NCI-H128 (cell line): ENCODE data around the gene FOXL1.

Source experiments
- DNase-seq: peaks from one replicate; lab custom pipeline; 2025; ENCODE audit not compliant: unreplicated experiment; lab: John Stamatoyannopoulos, UW

FOXL1 gene

DNA sequence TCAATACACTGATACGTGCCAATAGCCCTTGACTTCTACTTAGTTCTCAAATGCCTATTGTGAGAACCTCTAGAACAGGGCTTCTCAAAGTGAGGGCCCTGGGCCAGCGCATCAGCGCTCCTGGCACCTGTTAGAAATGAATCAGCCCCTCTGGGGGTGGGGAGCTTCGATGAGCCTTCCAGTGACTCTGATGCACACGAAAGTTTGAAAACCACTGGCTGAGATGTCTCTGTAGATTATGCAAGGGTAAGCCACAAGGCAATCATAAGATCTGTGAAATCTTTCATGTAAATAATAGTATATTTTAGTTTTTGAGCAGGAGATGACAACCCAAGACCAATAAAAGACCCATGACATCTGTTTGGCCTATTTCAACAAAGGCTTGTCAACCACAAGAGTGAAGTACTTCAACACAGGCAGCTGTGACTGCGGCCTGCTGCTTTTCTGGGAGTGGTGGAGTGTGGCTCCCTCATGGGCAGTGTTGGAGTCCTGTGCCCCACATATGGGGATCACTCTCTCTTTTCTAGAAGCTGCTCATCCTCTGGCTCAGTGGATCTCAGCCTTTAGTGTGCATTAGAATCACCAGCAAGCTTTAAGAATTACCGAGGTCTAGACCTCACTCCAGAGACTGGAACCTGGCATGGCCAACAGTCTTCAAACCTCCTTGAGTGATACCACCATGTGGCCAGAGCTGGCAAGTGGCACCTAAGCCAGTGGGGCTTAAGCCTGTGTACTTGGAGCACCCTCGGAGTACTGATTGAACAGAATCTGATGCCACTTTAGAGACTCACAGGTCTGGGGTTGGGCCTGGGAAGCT is 29.1 kb upstream of the FOXL1 start:
- DNase-seq = no peak

GRCh38 chr16:86549893-86550190 is 28.5 kb upstream of the FOXL1 start:
- DNase-seq = no peak

DNA sequence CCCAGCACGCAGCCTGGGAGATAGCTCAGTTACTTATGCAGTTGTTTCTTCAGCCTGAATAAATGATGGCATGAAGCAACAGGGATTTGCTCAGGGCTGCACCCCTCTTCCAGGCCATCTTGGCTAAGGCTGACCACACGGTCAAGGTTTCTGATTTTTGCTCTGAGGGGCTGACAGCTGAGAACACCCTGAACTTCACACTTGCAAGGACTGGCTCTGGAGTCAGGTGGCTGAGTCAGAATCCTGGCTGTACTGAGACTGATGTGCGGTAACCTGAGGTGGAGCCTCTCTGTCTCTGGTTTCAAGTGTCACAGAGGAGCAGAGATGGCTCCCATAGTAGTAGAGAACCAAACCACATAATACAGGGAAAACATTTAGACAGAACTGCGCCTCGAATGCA is 28.1 kb upstream of the FOXL1 start:
- no peak for DNase-seq

GRCh38 chr16:86553356-86553755 is 25.0 kb upstream of the FOXL1 start:
- no peak for DNase-seq

DNA sequence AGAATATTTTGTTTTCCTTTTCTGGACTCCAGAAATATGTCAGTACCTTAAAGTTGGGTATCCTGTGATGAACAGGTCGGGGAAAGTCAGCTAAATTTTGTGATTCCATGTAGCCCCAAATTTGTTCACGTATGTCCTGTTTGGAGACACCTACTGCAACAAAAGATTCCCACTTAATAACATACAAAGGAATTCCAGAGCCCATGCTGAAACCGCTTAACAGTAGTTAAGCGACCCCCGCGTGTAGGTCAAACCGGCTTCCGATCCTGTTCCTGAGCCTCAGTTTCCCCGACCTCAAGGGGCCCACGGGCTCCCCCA is 23.8 kb upstream of the FOXL1 start:
- no peak for DNase-seq

DNA sequence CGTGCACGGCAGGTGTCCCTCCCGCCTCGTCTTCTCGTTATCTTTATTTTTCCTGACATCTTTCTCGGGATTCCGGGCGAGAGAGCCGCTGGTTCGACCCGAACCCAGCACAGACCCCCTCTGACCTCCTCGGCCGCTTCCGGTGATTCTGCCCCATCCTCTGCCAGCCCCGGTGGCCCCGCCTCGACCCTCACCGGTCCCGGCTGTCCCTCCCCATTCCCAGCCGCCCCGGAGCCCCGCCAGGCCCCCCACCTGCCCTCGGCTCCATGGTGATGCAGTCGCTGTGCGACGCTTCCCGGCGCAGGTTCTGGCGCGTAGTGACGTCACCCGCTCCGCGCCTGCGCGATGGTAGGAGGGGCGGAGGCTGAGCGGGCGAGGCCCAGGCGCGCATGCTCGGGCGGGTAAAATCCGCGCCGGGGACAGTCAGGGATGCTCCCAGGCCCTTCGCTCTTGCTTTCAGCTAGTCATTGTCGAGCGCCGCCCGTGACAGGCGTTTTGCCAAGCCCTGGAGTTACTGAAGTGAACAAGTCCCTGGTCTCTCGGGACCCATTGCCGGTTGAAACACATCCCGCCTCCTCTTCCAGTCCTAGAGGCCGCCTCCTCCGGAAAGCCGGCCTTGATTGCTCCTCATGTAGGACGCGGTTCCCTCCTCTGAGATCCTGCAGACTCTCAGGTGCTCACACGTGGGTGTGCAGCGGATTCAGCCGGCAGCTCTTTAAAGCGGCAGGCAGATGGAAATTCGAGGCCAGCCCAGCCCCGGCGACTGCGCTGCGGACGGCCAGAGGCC is 23.2 kb upstream of the FOXL1 start, which contains the start of gene MTHFSD:
Gene MTHFSD (minus strand): TSS at position 319 of the 787 bp plus-strand sequence. CDS start 51 bp downstream, at position 268.
- DNase-seq = peak; percentile 80

- no peak for DNase-seq
Measured at GRCh38 chr16:86555704-86556075, 22.7 kb upstream of the FOXL1 start.

- DNase-seq = no peak
Measured at GRCh38 chr16:86556576-86556975, 21.8 kb upstream of the FOXL1 start.

DNA sequence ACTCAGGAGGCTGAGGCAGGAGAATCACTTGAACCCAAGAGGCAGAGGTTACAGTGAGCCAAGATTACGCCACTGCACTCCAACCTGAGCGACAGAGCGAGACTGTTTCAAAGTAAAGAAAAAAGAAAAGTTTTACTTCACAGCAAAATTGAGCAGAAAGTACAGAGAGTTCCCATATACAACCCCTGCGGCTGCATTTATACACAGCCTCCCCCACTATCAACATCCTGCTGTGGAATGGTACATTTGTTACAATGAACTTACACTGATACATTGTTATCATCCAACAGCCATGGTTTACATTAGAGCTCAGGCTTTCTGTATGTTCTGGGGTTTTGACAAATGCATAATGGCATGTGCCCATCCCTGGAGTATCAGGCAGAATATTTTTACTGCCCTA is 20.8 kb upstream of the FOXL1 start:
- DNase-seq = no peak

DNA sequence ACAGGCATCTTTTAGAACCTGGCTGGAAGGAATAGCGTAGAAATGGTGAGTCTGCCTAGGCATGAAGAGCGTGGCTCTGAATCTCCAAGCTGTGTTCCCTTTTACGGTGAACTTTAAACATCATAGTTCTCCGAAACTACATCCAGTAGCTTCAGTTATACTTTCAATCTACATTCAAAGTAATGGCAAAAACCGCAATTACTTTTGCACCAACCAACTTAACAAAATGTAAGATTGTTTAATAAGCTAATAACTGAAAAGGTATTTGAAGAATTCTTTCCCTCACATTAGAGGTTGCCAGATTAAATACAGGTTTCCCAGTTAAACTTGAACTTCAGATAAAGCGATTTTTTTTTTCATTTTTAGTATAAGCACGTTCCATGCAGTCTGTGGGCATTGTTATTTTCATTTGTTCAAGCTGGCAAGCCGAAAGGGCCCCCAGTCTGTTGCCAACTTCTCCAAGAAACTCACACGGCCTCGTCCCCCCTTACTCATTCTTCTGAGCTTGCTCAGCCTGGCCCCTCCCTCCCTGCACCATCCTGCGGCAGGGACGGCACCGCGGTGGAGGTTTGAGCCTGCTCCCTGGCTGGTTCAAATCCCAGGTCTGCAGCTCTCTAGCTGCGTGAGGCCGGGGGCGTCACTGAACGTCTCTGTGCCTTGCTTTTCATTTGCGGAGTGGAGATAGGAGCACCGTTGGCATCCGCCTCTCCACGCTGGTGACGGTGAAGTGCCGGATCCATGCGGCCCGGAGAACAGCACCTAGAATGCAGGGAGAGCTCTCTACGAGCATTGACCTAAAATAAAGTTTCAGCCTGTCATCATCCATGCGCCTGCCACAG is 19.8 kb upstream of the FOXL1 start:
- DNase-seq = no peak

- DNase-seq = no peak
Measured at GRCh38 chr16:86559802-86560305, 18.5 kb upstream of the FOXL1 start.

- DNase-seq = no peak
Measured at GRCh38 chr16:86562356-86562755, 16.0 kb upstream of the FOXL1 start.

DNA sequence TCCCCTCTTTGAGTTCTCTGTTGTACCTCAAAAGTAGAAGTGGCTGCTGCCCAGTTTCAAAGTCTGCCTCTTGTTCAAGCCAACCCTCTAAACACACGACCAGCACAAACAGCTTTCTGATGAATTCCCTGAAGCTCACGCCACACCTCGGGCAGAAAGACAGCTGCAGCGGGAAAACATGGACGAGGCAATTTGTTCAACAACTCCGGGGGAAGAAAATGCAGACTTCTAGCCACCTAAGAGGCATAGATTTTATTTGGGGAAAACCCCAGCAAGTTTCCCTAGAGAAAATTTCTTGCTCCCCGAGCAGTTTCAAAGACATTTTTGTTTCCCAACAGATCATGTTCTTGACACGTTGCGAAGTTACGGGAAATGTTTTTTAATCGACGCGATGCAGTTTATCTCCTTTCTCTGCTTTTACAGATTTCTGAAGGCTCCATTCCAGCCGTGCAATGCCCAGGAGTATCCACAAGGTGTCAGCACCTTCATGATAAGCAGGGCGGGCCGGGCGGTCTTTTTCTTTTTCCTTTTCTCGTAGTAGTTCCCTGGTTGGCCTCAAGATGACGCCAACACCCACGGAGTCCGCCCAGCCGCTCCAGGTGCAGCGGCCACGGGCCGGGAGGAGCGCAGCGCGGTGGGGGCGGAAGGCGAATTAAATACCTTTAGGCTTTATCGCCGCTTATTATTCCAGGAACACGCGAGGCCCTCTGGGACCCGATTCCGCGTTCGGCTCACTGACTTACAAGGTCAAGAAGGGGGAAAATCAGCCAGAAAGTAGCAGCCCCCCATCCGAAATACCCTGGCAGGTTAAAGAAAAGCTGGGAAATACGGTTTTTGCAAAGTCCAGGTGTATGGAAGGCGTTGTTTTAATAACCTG is 14.6 kb upstream of the FOXL1 start:
- peak; percentile 42 for DNase-seq

DNA sequence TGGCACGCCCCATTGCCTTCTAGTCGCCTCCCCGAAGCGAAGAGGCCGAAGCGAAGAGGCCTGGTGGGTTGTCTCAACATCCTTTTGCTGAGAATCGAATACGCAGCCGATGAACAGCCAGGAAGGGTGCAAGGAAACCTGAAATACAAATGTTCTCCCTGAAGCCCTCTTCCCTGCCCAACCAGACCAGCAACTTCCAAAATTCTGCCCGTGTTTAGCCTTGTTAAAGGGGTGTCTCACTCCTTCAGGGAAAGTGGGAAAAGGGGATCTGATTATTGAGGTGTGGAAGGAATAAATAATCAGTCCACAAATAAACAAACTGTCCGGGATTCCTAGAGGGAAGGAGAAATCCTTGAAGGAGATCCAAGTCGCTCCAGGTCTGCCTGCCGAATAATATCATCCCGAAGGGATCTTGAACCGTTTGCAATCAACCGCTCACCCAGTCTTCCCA is 13.1 kb upstream of the FOXL1 start:
- no peak for DNase-seq

DNA sequence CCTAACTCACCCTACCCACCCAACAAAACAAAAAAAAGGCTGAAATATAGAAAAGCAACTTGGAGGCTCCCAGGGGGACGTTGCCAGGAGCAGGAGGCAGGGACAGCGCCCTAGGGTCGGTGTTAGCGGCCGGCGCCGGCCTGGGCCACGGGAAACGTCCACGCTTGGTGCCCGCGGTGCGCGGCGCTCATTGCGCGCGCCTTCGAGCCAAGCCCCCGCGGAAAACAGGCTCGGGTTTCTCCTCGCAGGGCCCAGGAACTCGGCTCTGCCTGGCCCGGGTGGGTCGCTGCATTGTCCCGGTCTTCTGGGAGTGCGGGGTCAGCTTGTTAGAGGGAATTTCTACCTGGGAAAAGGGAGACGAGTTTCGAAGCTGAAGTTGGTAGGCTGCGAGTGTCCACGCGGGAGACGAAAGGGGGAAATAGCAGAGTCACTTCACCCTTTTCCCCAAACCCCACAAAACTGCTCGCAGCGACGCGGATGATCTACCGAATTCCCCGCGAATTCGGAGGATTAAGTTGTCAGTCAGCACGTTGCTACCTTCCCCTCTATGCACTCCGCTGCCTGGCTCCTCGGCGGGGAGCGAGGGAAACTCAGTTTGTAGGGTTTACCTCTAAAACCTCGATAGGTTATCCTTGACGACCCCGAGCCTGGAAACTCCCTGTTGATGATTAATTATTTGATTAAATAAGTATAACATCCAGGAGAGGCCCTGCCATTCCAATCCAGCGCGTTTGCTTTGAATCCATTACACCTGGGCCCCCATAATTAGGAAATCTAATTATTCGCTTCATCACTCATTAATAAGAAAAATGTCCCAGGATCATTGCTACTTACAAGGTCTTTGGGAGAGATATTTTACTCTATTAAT is 12.5 kb upstream of the FOXL1 start:
- DNase-seq = no peak

- DNase-seq = no peak
Measured at GRCh38 chr16:86566601-86566965, 11.8 kb upstream of the FOXL1 start, which contains the start of gene FOXC2. FOXC2 (plus strand) TSS chr16:86566829; CDS start chr16:86567336, 507 bp downstream.

DNA sequence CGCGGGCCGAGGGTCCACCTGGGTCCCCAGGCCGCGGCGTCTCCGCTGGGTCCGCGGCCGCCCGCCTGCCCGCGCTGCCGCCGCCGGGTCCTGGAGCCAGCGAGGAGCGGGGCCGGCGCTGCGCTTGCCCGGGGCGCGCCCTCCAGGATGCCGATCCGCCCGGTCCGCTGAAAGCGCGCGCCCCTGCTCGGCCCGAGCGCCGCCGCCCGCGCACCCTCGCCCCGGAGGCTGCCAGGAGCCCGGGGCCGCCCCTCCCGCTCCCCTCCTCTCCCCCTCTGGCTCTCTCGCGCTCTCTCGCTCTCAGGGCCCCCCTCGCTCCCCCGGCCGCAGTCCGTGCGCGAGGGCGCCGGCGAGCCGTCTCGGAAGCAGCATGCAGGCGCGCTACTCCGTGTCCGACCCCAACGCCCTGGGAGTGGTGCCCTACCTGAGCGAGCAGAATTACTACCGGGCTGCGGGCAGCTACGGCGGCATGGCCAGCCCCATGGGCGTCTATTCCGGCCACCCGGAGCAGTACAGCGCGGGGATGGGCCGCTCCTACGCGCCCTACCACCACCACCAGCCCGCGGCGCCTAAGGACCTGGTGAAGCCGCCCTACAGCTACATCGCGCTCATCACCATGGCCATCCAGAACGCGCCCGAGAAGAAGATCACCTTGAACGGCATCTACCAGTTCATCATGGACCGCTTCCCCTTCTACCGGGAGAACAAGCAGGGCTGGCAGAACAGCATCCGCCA is 11.2 kb upstream of the FOXL1 start:
- DNase-seq = no peak

DNA sequence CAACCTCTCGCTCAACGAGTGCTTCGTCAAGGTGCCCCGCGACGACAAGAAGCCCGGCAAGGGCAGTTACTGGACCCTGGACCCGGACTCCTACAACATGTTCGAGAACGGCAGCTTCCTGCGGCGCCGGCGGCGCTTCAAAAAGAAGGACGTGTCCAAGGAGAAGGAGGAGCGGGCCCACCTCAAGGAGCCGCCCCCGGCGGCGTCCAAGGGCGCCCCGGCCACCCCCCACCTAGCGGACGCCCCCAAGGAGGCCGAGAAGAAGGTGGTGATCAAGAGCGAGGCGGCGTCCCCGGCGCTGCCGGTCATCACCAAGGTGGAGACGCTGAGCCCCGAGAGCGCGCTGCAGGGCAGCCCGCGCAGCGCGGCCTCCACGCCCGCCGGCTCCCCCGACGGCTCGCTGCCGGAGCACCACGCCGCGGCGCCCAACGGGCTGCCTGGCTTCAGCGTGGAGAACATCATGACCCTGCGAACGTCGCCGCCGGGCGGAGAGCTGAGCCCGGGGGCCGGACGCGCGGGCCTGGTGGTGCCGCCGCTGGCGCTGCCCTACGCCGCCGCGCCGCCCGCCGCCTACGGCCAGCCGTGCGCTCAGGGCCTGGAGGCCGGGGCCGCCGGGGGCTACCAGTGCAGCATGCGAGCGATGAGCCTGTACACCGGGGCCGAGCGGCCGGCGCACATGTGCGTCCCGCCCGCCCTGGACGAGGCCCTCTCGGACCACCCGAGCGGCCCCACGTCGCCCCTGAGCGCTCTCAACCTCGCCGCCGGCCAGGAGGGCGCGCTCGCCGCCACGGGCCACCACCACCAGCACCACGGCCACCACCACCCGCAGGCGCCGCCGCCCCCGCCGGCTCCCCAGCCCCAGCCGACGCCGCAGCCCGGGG is 10.4 kb upstream of the FOXL1 start:
- no peak for DNase-seq
